RKO (cell line): ENCODE data around the gene KIF26B.
"Not testable (repeated sequence)": the region's sequence is repeated elsewhere in the genome, so short reads cannot be mapped to it uniquely, and the experiment has no call there.

ENCODE experiments used
- DNase-seq: peaks from one replicate; pipeline ENCODE4 v3.0.0-alpha.2; 2016; ENCODE audit warnings: low spot score

The KIF26B gene

GRCh38 chr1:245325922-245326795, 171.4 kb downstream of the KIF26B start:
- DNase-seq: no peak

DNA sequence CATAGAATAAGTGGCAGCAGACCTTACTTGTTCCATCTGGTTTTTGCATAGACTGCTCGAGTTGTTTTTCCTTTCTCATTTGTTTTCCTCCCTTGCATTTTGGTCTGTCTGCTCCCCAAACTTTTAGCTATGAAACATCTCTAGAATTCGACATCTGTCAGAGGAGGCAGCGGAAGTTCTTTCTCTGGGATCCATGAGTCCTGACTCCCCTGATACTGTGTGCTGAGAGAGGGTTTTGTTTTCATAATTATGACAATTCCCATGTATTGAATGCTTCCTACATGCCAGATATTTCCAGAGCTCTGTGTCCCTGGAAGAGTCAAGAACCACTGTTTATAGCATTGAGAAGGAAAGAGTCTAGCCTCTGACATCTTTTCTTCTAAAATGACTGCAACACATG, 172.6 kb downstream of the KIF26B start:
- DNase-seq: no peak

- DNase-seq: no peak
Observed at GRCh38 chr1:245327842-245328241, 173.1 kb downstream of the KIF26B start.

- DNase-seq: no peak
Observed at GRCh38 chr1:245330951-245331350, 176.2 kb downstream of the KIF26B start.

- no peak for DNase-seq
Observed at GRCh38 chr1:245332085-245332484, 177.3 kb downstream of the KIF26B start.

GRCh38 chr1:245332513-245332912, 177.7 kb downstream of the KIF26B start:
- DNase-seq: no peak

- DNase-seq: no peak
Observed at GRCh38 chr1:245334235-245334634, 179.4 kb downstream of the KIF26B start.

DNA sequence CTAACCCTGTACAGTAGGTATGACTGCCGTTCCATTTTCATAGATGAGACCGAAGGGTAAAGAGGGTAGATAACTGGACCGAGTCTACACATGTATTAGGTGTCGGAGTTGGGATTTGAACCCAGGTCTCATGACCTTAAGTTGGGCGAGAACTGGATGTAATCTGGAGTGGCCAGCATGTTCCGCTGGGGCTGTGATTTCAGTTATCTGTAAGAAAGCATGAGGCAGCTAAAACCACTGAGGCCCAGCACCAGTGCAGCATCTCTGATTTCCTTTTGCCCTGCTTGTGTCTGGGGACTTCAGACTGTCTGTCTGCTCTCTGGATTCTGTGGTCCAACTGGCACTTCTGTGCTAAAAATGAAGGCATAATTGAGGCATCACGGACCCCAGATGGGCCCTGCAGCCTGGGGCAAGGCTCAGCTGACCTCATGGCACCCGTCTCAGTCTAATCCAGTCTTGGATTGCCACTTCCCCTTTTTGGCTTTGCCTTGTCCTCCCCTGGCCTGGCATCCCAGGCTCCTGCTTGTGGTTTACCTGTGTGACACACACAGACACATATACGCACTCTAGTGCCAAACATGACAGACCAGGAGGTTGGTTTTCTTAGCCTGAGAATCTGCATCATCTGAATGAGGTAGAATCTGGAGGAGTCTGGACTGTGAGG, 180.2 kb downstream of the KIF26B start:
- no peak for DNase-seq

GRCh38 chr1:245335684-245336083, 180.9 kb downstream of the KIF26B start:
- not testable (repeated sequence) for DNase-seq

DNA sequence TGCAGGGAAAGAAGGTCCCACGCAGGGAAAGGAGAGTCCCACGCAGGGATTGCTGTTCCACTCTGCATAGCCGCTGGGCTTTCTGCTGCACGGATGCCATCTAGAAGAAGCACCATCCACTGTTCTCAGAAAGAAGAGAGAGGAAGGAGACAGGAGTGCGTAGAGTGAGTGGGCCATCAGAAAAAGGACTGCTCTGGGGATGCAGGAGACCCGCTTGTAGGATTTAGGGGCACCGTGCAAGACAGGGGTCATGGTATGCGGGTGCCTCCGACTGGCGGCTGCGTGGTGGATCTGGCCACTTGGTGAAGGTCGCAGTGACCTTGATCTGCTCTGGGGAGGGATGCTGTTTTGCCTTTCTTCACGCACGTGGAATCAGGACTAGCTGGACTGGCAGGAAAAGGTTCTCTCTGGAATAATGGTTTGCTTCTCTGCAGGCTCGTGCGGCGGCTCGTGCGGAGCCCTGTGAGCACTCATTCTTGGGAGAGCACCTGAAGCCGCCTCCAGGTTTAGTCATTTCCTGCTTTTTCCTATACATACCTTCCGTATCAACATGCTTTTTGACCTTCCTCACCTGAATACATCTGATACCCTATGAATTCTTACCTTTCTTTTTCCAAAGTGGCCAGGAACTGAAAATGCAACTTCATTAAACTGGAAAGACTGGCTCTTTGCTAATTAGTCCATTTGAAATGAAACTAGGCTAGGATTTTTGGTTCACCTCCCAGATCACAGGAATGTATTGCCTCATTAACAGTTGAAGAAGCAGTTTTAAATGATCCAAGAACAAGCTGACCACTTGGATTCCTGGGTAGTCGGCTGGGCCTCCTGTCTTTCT, 181.6 kb downstream of the KIF26B start:
- no peak for DNase-seq

- DNase-seq: not testable (repeated sequence)
Observed at GRCh38 chr1:245336984-245337355, 182.2 kb downstream of the KIF26B start.

DNA sequence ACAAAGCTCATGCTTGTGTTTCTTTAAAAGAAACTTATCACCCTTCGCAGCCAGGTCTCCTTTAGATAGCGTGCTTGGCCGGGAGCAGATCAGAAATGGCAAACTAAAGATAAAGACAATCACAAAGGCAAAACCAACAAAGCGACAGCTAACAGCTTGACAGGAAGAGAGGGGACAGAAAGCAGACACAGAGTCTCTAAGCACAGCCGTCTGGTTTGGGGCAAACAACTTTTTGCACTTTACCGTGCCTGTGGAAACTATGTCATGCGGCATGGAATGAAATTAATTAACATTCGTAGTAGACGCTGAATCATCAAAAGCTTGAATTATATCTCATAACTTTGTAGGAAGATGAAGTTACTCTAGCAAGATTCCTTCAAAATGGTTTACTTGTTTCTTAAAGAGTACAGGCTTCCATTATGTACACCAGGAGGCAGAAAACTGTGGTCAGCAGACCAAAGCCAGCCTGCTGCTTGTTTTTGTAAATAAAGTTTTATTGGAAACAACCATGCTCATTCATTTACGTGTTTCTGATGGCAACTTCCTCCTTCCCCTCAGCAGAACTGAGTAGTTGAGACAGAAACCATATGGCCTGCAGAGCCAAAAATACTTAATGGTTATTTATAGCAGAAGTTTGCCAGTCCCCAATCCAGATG, 183.2 kb downstream of the KIF26B start:
- no peak for DNase-seq

DNA sequence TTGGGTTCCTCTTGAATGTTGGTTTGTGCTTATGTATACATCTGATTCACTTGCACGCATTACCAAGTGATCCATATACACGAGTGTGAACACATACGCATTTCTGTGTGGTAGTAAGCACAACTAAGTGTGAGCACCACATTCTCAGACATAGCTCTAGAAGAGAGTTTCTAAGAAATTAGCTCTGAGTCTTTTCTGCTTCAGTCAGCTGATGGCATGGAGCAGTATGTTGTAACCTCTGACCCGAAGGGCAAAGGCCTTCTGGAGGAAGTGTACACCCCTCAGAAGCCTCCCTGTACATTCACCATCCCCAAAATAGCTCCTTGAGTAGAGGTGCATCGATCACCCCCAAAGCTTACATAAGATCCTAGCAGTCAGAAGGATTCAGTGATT, 183.7 kb downstream of the KIF26B start:
- DNase-seq: no peak

DNA sequence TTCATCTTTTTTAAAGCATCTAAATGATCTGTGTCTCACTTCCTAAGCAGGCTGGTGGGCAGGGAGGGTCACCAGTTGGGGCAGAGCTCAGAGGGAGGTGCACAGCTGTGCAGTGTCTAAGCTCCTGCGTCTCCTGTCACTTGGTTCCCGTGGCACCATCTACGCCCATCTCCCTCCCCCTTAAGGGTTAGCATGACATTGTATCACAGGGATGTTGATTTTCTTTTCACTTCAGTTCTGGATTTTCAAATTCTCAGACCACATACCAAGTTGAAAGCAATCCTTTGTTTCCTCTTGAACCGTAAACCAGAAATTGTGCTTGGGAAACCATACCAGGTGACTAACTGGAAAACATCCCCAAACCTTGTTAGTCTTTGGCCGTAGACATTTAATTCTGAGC, 187.0 kb downstream of the KIF26B start:
- no peak for DNase-seq

GRCh38 chr1:245345191-245345884, 190.6 kb downstream of the KIF26B start:
- DNase-seq: no peak

DNA sequence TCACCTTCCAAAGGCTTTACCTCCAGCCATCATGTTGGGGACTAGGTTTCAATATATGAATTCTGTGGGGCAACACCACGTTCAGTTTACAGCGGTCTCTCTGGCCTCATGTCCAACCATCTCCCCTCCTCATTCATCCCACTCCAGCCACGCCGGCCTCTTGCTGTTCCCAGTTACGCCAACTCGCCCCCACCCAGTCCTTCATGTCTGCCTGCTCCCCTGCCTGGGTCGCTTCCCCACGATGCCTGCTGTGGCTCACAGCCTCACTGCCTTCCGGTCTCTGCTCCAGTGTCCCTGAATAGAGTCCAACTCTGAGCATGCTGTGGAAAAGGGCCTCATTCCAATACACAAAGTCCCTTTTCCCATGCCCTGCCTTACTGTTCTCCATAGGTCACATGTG, 193.8 kb downstream of the KIF26B start:
- DNase-seq: no peak

- DNase-seq: no peak
Observed at GRCh38 chr1:245353411-245353810, 198.6 kb downstream of the KIF26B start.

DNA sequence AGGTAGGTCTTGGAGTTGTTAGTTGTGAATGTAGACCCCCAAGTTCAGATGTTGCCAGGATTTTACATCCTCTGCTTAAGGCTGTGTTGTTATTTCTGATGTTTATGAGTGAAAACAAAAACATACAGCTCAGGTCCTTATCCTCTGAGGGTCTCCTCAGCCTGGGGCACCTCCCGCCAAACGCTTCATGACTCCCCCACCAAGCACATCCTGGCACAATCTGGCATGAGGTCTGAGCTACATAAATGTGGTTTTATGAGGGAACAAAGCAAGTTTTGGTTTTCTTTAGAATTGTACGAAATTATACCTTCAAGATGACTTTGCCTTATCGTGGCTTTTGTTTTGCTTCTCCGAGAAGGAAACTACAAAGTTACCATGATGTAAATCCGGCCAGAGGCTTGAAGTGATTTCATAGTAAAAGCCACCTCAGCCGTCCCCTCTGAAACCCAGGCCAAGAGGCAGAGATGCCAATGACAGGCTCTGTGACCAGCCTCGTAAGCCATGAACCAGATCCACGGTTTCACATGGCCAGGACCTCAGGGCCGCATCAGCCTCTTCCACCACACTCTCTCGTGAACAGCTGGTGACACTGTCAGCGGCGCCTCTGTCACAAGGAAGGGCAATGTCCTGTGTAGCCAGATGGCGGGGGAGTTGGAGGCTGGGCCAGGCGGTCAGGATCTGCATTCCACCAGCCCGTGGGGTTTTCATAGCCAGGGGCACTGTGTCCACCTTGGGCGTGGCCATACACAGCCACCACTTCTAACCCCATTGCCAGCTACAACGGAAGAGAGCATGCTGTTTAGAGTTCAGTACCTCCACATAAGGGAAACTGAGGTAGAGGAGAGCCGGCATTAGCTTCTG, 199.4 kb downstream of the KIF26B start:
- DNase-seq: no peak

- DNase-seq: not testable (repeated sequence)
Observed at GRCh38 chr1:245355851-245356630, 201.3 kb downstream of the KIF26B start.
